ENCODE data around the gene NAGLU. TPM values are rescaled to one million over a fixed set of nuclear protein-coding genes. Genes with fewer than 3 reads are reported as not detected.

Gene NAGLU
- total and polyA plus RNA-seq, 2 of the 13 experiments (the other 11 are each of a cell fraction or from before 2014, with no cell fraction given), result 28.2 to 40.1 TPM

GRCh38 chr17:42564815-42565522 lies 28.9 kb downstream of the NAGLU start (continued):
- TF ChIP-seq MED8 (CRISPR knock-in tag; IDR thresholded peaks at IDR 0.05; ENCODE audit: insufficient replicate concordance), result no peak

GRCh38 chr17:42565523-42566214 lies 29.6 kb downstream of the NAGLU start:
- H3K36me3 ChIP-seq (replicated peaks in 1 of 2; ENCODE audit: control insufficient read depth in 1 of 2, insufficient read depth in 2 of 2, low read length in 2 of 2), result peaks cover 26 to 48% of the 10 kb centered on the region in 2 experiments
- H3K79me2 ChIP-seq (ENCODE audit: insufficient read depth, low read length), result peaks cover 42% of the 10 kb centered on the region
- no peak for DNase-seq (ENCODE audit: low spot score)
- H3K4me2 ChIP-seq (ENCODE audit: low read depth, low read length), result peak overlapping the region; percentile 82
- 95% methylated on average over 13 of the region's 16 CpGs for WGBS (ENCODE audit: low lambda C conversion rate)
- no peaks in the 10 kb centered on the region; a peak in 1 of 5 replicates for H3K27me3 ChIP-seq (ENCODE audit: control insufficient read depth in 1 of 2, insufficient read depth in 2 of 2, low read length in 2 of 2)
- CTCF ChIA-PET (ENCODE audit: low intra/inter-chr PET ratio, low total read pairs), result no interaction called here
- BruUV-seq (replicated peaks), result no TSS peak
- peak overlapping the region in 2 of 3 experiments; percentile 13 to 91; a peak in 3 of 6 replicates for H3K4me3 ChIP-seq (replicated peaks in 1 of 3; ENCODE audit: insufficient read depth in 1 of 3, low read depth in 2 of 3, low read length in 3 of 3)
- no peak overlapping the region for H2AFZ ChIP-seq (ENCODE audit: low read length)
- no peaks in the 10 kb centered on the region for H4K20me1 ChIP-seq (ENCODE audit: insufficient read depth, low read length)
- peaks cover 80% of the 10 kb centered on the region for H3K4me1 ChIP-seq (ENCODE audit: insufficient read depth, low read length)
- POLR2A ChIA-PET, result interaction anchor here (0.7 to 8.5 kb wide), 15 partner anchors 11 to 254 kb away, joined by 3 to 128 read pairs (median 9); partner anchors contain the start of genes CAVIN1, CNTD1, COA3 and HSD17B1
- H3K27ac ChIP-seq (ENCODE audit: extremely low read length, insufficient read depth, low read length), result peak overlapping the region; percentile 91
- ATAC-seq, result no peak
- intact Hi-C loops (cut with micrococcal nuclease; ENCODE audit: unreplicated experiment), result no loop called here
- in situ Hi-C loops (cut with HindIII; ENCODE audit: extremely low pct_ligation_motif_present, low pct_unique_long_range_greater_than_20kb), result no loop called here
- FAIRE-seq, result no peak
- H3K9me3 ChIP-seq (ENCODE audit: low read length), result no peaks in the 10 kb centered on the region
- H3K9ac ChIP-seq (ENCODE audit: insufficient read depth, low read depth, low read length), result peak overlapping the region; percentile 94
- TF ChIP-seq NFAT5 (CRISPR knock-in tag; IDR thresholded peaks at IDR 0.05) (no peak), THAP8 (CRISPR knock-in tag; IDR thresholded peaks at IDR 0.05; ENCODE audit: borderline replicate concordance) (no peak), ZNF574 (CRISPR knock-in tag; IDR thresholded peaks at IDR 0.05) (no peak), HNF4A (CRISPR knock-in tag; IDR thresholded peaks at IDR 0.05) (no peak), ZNF124 (CRISPR knock-in tag; IDR thresholded peaks at IDR 0.05) (no peak), ZBTB20 (CRISPR knock-in tag; IDR thresholded peaks at IDR 0.05; ENCODE audit: borderline replicate concordance, low read depth) (no peak), ZBTB7A (CRISPR knock-in tag; IDR thresholded peaks at IDR 0.05) (no peak), ATF2 (CRISPR knock-in tag; IDR thresholded peaks at IDR 0.05) (no peak), SNRNP70 (IDR thresholded peaks at IDR 0.05; ENCODE audit: low read depth, low read length) (no peak)

Data from HepG2 (cell line).